Effector CD8-positive, alpha-beta T cell (primary cell): Measurements from ENCODE around the gene TENT5C.
A peak's percentile ranks its signal among the peaks of the same experiment; 100 is the strongest.

Experiments
- DNase-seq: peaks from one replicate; lab custom pipeline; 2025; lab: John Stamatoyannopoulos, UW

TENT5C gene

GRCh38 chr1:117592155-117592554 is 13.7 kb upstream of the TENT5C start:
- DNase-seq: no peak

- no peak for DNase-seq
These were observed 11.4 kb upstream of the TENT5C start for GRCh38 chr1:117594261-117594990.

GRCh38 chr1:117596023-117596720 is 9.7 kb upstream of the TENT5C start:
- no peak for DNase-seq

DNA sequence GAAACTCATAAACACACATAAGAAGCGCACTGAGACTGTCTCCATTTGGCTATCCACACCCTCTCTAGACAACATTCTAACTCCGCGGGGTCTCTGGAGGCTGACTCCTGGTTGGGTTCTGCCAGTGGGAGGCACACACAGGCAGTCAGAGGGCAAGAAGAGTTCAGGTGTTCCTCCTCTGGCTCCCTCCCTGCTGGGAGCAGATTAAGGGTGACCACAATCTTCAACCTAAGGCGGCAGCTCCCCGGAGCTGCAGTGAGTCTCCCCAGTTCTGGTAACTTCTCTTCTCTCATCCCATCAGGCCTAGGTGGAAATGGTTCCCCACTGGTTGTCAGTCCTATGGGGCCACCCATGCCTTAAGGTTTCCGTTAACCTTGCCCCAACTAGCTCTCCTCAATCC is 7.4 kb upstream of the TENT5C start:
- DNase-seq: no peak

- no peak for DNase-seq
These were observed 6.3 kb upstream of the TENT5C start for GRCh38 chr1:117599286-117600221.

GRCh38 chr1:117600325-117600943 is 5.4 kb upstream of the TENT5C start:
- DNase-seq: no peak

GRCh38 chr1:117600966-117601365 is 4.9 kb upstream of the TENT5C start:
- no peak for DNase-seq

DNA sequence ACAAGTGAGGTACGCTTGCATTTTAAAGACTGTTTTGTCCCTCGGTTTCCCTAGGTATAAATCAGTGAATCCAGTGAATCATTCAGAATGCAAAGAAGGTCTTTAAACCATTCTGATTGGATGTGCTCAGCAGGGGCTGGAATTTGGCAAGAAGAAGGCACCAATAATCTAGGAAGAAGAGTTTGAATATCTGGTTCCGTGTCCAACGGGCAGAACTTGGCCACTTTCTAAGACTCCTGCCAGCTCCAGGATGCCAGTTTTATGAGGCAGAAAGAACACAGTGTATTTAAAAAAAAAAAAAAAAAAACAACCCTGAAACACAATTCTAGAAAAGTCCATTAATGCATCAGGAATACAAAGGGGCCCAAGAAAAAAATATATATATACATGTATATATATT is 3.0 kb upstream of the TENT5C start:
- no peak for DNase-seq

DNA sequence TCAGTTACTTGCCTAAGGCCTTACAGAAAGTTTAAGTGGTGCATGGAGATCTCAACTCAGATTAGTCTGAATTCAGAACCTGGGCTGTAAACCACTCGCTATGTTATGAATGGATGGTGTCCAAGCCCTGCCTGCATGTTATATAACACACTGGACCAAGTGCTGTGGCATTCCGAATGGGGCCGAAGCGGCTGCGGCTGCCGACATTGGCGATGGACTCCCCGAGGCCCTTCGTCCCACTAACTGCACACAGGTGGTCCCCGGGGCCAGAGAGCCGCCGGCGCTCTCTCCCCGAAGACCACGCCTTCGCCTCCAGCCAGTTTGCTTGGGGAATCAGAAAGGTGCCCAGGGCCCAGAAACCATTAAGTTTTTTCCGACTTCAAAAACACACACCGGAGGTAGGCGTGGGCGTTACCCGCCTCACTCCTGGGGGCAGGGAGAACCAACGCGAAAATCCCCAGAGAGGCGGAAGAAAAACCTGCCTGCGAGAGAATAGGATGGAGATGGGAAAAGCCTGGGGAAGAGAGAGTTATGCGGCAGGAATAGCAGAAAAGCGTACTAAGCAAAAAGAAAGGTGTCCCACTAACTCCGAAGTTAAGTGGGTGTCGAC is 579 bp upstream of the TENT5C start:
- DNase-seq: no peak

- DNase-seq: peak; percentile 32
These were observed 992 bp downstream of the TENT5C start for GRCh38 chr1:117606649-117607430.

DNA sequence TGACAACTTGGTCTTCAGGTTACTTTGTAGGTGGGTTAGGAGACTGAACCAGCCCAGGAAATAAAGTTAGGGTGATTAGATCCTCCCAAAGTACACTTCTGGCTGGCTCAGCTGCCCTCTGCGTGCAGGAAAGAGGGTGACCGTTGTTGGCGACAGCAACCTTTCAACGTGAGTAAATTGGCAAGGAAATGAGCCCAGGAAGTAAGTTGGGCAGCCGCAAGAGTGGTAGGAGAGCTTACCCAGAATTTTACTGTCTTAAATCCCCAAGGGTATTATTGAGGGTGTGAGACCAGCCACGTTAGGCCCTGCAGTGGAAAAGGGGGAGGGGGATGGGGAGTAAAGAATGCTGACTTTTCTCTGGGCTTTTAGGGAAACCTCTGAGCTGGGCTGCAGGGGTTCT is 1.6 kb downstream of the TENT5C start:
- no peak for DNase-seq

GRCh38 chr1:117608115-117608615 is 2.3 kb downstream of the TENT5C start:
- DNase-seq: no peak

DNA sequence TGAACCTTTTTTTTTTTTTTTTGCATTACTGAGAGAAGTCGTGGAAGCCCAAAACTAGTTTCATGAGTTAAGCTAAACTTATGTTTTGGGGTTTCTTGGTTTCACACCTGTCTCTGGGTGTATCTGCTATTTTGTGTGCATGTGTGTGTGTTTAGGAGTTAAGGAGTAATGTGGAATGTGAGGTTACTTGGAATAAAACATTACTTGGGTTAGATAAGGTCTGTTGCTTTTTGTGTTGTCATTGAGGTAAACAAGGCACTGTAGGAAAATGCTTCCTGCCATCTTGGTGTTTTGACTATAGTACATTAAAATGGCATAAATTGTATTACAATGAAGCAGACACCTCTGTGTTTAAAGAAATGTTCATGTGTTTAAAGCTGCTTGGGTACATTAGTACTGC is 2.9 kb downstream of the TENT5C start:
- no peak for DNase-seq

GRCh38 chr1:117609471-117609911 is 3.6 kb downstream of the TENT5C start:
- no peak for DNase-seq

- DNase-seq: no peak
These were observed 4.2 kb downstream of the TENT5C start for GRCh38 chr1:117610036-117610435.

- DNase-seq: no peak
These were observed 5.3 kb downstream of the TENT5C start for GRCh38 chr1:117611121-117611601.

DNA sequence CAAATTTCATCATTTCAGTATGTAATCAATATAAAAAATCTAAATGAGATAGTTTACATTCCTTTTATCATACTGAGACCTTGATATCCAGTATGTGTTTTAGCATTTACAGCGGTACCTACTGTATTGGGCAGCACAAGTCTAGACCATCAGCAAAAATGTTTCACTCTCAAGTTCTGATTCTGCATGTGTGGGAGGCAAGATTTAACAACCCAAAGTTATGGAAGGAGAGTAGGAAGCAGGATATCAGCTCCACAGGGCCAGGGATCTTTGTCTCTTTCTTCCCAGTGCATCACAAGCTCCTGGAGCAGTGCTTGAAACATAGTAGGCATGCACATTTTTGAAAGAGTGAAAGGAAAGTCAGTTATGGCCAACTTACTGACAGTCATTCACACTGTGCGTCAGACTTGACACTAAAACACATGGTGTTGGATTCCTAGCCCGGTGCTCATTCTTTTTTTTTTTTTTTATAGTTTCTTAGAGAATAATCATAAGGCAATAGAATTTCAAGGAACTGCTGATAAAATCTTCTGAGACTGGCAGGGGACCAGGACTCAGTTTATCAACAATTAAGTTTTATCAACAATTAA is 6.1 kb downstream of the TENT5C start:
- DNase-seq: no peak

DNA sequence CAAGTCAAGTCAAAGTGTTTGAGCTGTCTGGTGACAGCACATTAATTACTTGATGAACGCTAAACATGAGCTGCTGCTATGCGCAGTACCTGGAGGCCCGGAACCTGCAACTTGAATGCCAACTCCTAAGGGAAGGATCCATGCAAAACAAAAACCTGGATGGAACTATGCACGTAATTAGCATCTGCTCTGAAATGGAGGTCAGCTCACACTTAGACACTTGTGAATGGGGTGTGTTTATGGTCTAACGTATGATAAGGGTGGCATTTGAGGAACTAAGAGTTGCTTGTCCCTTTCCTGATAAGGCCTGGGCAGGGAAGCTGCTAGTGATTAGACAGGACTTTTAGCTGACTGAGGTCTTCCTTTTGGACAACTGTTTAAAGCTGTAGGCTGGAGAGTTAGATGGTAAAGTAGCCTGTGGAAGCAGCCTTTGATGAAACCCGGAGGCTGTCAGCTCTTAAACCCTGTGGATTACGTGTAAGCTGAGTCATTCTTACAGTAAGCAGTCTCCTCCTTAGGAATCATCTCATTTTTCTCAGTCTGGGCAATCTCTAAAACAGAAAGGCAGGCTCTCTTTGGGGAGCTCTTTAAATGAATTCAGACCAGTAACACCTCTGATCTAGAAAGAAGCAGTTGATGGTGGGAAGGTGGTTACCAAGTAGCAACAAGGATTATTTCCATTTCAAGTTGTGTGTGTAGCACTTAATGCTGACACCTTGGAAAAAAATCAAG is 6.8 kb downstream of the TENT5C start:
- no peak for DNase-seq

- DNase-seq: no peak
These were observed 7.6 kb downstream of the TENT5C start for GRCh38 chr1:117613249-117613968.
